WI38 (cell line): Measurements from ENCODE around the gene MAP3K20.

Experiments
- H3K4me3 ChIP-seq: 2 replicates; pipeline ENCODE4 v1.5.1; 2011; ENCODE audit warnings: low read depth, mild to moderate bottlenecking, control low read depth, low read length
- TF ChIP-seq, protein P1 (sequence below): IDR thresholded peaks from 2 replicates; pipeline ENCODE4 v1.5.1; 2012; ENCODE audit warnings: low read depth, mild to moderate bottlenecking, control low read depth, low read length

MAP3K20 gene

DNA sequence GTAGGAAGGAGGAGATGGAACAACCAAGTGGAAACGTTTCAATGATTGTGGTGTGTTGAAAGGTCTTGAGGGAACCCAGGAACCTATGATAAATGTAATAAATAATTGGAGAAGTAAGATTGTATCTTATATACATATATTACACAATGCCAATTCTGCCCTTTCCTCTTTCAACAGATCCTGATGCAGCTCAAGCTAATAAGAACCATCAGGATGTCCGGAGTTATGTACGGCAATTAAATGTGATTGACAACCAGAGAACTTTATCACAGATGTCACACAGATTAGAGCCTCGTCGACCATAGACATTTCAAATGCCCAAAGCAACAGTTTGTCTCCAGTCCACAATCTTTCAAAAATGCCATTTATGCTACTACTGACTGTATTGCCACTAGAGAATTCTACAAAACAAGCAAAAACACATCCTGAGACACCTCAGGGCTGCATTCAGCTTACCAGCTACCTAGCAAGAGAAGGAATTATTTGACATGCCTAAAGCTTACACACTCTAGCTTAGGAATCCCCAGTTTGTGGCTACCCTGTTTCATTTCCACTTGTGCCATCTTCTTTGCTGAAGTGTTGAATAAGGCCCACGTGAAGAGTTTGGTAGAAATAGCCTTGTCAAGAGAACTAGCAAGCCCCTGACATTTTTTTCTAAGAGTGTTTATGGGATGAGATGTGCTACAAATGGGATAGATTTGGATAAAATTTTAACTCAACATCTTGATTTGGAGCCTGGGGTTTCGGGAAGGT lies 24.0 kb upstream of the MAP3K20 start:
- TF ChIP-seq, protein P1, sequence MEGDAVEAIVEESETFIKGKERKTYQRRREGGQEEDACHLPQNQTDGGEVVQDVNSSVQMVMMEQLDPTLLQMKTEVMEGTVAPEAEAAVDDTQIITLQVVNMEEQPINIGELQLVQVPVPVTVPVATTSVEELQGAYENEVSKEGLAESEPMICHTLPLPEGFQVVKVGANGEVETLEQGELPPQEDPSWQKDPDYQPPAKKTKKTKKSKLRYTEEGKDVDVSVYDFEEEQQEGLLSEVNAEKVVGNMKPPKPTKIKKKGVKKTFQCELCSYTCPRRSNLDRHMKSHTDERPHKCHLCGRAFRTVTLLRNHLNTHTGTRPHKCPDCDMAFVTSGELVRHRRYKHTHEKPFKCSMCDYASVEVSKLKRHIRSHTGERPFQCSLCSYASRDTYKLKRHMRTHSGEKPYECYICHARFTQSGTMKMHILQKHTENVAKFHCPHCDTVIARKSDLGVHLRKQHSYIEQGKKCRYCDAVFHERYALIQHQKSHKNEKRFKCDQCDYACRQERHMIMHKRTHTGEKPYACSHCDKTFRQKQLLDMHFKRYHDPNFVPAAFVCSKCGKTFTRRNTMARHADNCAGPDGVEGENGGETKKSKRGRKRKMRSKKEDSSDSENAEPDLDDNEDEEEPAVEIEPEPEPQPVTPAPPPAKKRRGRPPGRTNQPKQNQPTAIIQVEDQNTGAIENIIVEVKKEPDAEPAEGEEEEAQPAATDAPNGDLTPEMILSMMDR = no peak
- H3K4me3 ChIP-seq = no peak overlapping the region

DNA sequence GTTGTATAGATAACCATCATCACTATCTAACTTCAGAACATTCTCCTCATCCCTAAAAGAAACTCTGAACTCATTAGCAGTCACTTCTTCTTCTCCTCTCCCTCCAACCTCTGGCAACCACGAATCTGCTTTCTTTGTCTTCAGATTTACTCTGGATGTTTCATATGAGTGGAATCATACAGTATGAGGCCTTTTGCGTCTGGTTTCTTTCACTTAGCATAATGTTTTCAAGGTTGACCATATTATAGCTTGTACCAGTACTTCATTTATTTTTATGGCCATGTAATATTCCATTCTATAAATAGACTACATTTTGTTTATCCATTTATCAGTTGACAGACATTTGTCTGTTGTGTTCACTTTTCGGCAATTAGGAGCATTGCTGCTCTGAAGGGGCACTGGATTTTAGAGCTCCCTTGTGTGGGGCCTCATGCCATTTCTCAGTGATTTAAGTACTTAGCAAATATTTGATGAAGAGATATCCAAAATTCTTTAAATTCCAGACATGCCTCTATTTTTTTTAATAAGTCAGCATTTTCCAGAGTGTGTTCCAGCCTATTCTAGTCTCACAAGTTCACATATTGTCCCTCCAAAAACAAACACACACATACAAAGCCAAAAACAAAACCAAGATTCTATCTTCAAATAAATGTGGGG lies 22.5 kb upstream of the MAP3K20 start:
- no peak overlapping the region for H3K4me3 ChIP-seq
- TF ChIP-seq, protein P1 = no peak

DNA sequence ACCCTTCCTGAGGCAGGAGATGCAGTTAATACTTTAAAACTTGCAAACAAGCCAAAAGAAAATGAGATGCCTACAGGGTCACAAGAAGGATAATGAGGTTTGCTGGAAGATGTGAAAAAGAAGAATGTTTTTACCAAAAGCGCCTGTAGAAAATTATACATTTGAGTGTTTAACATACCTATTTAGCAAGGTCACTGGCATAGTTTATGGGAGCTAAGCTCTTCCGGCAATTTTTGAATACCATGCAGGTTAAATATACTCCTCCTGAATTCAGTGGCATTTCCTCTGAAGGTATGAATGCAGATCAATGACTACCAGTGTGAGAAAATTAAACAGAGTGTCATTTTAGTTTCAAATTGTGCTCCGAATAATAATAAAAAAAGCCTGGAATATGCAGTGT lies 21.2 kb upstream of the MAP3K20 start:
- no peak overlapping the region for H3K4me3 ChIP-seq

DNA sequence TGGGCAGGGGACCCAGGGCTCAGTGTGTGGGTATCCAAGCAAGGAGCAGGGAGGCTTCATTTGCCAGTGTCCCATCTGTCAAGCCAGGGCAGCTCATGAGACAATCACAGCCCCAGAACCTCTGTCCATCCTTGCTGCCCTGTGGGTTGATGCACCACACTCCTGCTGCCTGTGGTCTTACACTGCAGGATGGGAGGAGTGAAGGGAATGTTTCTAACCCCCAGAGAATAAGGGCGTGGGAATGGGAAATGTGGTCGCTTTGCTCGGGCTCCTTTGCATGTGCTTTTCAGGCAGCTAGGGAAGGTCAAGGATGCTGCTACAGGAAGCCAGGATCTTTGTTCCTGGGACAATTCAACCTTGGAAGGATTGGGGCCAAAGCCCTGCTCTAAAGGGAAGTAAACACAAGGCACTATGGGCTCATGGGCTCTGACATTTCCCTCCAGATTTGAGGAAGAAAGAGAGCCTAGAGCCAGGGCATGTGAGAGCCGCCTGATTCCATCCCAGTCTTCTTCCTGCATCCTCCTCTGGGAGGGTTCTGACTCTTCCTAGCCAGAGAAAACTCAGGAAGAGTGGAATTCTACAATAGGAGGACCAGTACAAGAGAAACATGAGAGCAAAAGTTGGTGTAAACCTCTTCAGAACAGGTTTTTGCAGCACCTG lies 18.8 kb upstream of the MAP3K20 start:
- TF ChIP-seq, protein P1 = no peak
- H3K4me3 ChIP-seq = no peak overlapping the region

More for the DNA sequence above, 21.2 kb upstream of the MAP3K20 start:
- TF ChIP-seq, protein P1 = no peak

DNA sequence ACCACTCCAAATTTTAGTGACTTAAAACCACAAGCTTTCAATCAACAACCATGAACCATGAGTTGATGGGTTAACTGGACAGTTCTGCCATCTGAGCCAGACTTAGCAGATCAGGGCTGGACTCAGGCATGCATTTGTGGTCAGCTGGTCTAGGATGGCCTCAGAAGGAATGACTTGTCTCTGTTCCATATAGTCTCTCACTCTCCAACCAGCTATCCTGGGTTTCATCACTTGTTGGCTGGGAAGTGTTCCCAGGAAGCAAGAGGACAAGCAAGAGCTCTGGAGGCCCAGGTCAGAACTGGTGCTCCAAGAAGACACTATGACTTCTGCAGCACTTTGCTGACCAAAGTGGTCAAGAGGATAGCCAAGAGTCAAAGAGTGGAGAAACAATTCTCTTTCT lies 17.5 kb upstream of the MAP3K20 start:
- TF ChIP-seq, protein P1 = no peak

DNA sequence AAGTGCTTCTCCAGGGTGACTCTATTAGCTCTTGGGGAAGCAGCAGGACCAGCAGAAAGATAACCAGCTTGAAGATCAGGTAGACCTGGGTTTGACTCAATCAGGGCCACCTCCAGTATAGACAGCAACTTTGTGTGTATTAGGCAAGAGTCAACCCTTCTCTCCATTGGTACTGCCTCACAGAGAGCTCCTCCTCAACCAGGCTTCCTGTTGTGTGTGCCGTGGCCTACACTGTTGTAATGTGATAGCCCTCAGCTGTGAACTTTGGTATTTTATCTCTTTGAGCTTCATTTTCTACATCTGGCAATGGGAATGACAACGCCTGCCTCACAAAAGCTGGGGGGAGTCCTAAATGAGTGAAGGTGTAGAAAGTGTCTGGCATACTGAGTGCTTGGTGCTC lies 17.0 kb upstream of the MAP3K20 start:
- H3K4me3 ChIP-seq = no peak overlapping the region

More for the DNA sequence above, 17.5 kb upstream of the MAP3K20 start:
- H3K4me3 ChIP-seq = no peak overlapping the region

More for the DNA sequence above, 17.0 kb upstream of the MAP3K20 start:
- TF ChIP-seq, protein P1 = no peak
